Stimulated activated CD4-positive, alpha-beta T cell treated with anti-CD3 and anti-CD28 coated beads, Interleukin-15, amount 100 ng/mL, for 24 hours (primary cell): Measurements from ENCODE around the gene CTAGE15.
"Not testable (repeated sequence)": the region's sequence is repeated elsewhere in the genome, so short reads cannot be mapped to it uniquely, and the experiment has no call there.

Experiments
- DNase-seq: peaks from one replicate; pipeline ENCODE4 v3.0.0-alpha.2; 2020

CTAGE15 gene, protein sequence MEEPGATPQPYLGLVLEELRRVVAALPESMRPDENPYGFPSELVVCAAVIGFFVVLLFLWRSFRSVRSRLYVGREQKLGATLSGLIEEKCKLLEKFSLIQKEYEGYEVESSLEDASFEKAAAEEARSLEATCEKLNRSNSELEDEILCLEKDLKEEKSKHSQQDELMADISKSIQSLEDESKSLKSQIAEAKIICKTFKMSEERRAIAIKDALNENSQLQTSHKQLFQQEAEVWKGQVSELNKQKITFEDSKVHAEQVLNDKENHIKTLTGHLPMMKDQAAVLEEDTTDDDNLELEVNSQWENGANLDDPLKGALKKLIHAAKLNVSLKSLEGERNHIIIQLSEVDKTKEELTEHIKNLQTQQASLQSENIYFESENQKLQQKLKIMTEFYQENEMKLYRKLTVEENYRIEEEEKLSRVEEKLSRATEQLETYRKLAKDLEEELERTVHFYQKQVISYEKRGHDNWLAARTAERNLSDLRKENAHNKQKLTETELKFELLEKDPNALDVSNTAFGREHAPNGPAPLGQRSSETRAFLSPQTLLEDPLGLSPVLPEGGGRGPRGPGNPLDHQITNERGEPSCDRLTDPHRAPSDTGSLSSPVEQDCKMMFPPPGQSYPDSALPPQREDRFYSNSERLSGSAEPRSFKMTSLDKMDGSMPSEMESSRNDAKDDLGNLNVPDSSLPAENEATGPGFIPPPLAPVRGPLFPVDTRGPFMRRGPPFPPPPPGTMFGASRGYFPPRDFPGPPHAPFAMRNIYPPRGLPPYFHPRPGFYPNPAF

DNA sequence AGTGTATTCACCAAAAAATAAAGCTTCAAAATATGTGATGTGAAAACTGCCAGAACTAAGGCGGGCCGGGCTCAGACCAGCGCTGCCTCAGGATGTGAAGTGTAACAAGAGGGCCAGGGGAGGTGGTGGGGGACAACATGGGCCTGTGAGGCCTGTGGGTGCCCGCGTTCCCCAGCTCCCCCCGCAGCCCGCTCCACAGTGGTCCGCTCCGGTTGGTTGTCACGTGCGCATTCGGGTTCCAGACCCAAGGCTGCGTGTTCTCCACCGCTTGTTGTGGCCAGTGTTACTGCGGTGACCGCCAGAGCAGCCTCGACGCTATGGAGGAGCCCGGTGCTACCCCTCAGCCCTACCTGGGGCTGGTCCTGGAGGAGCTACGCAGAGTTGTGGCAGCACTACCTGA is at the start of gene CTAGE15:
Gene CTAGE15, plus strand, starts transcription at position 301 of the 400 bp plus-strand sequence. Its CDS starts 17 bp downstream, at position 318.
- DNase-seq: not testable (repeated sequence)

DNA sequence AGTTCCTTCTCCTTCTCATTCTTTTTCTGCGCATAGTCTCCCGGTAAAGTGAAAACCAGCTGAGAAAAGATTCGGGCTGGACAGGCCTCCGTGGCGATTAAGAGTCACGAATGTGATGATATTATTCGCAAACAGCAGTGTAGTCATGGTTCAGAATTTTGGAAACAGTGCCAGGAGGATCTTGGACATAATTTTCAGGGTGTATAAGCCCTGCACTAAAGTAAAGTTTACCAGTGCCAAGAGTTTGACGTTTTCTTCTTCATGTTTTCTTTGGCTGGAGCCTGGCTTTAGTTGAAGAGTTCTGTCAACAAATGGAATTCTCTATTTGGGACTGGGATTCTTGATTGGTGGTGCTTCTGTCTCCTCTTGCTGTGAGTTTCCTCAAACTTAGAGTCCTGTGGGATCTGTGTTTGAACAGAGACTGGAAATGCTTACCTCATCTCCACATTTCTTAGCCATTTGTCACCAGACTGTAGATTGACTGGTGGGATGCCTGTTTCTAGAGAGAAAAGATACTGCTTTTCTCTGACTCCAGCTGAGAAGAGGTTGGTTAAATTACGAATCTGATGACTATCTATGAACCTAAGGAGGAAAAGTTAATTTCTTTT is 49.2 kb upstream of the CTAGE15 start:
- DNase-seq: not testable (repeated sequence)

DNA sequence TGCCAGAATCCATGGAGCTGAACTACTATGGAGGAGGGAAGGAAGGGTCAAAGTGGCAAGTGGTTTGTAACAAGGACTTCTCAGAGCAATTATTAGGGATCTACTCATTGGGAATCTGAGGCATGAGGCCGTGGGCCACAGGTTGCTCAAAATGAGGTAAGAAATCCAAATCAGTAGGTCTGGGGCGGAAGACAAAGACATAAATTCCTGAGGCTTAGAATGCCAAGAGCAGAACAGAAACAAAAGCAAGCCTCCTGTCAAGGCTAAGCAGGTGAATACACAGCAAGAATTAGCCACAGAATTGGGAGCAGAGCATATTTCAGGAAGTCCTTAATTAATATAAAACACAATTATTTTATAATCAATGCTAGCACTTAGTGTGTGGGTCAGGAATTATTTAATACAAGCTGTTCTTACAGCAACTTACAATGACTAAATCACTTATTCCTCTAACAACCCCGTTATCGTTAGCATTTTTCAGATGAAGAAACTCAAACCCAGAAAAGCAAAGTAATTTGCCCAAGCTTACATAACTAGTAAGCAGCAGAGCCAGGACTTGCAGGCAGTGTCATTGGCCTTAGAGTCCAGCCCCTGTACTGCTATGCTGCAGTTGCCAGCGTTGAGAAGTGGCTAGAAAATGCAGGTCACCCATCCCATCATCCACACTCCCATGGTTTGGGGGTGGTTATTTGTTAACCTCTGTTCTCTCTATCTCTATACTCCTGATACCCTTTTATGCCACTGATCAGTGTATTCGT is 40.3 kb upstream of the CTAGE15 start:
- DNase-seq: not testable (repeated sequence)

DNA sequence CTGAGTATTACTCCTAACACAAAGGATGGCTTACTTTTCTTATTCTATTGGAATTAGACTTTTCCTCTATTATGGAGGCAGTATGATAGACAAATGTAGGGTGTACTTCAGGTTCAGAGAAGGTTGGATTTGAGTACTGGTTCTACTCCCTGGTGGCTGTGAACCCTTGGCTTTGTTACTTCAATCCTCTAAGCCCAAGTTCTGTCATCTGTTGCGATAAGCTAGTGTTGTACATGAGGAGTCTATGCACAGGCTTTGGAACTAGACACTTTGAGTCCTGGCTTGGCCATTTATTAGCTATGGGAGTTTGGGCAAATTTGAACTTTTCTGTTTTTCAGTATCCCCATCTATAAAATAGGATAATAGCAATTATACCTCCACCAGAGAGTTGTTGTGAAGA is 39.7 kb upstream of the CTAGE15 start:
- DNase-seq: not testable (repeated sequence)

DNA sequence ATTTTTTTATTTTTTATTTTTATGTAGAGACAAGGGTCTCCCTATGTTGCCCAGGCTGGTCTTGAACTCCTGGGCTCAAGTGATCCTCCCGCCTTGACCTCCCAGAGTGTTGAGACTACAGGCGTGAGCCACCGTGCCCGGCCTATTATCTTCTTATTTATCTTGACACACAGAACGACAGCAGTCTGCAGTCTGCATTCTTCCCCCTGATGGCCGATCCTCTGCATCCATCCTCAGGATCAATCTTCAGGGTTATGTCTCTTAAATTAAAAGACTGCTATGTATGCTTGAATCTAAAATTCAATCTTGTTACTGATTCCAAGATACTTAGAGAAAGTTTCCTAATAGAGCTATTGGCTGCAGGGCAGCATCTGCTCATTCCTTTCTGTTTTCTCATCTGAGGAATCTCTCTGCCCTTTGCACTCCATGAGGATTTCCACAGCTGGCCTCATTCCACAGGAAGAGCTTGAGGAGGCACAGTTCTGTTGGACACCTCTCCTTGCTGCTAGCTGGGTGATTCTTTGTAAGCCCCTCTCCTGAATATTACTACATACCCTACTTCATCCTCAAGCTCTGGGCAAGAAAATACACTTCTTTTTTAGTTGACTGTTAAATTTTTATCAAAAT is 38.3 kb upstream of the CTAGE15 start:
- not testable (repeated sequence) for DNase-seq

DNA sequence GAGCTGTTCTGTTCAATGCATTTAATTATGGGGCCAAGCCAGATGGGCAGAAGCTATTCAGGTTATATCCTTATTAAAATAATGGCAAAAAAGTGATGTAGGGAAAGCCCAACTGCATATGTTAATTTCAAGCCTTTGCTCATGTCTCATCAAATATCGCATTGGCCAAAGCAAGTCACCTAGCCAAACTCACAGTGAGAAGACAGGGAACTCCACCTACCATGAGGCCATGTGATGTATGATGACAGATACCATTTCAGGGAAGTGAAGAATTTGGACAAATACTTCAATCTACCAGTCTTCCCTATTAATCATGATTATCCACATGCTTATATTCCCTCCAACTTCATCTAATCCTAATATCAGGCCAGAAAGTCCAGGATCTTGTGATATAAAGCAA is 35.2 kb upstream of the CTAGE15 start:
- DNase-seq: not testable (repeated sequence)

DNA sequence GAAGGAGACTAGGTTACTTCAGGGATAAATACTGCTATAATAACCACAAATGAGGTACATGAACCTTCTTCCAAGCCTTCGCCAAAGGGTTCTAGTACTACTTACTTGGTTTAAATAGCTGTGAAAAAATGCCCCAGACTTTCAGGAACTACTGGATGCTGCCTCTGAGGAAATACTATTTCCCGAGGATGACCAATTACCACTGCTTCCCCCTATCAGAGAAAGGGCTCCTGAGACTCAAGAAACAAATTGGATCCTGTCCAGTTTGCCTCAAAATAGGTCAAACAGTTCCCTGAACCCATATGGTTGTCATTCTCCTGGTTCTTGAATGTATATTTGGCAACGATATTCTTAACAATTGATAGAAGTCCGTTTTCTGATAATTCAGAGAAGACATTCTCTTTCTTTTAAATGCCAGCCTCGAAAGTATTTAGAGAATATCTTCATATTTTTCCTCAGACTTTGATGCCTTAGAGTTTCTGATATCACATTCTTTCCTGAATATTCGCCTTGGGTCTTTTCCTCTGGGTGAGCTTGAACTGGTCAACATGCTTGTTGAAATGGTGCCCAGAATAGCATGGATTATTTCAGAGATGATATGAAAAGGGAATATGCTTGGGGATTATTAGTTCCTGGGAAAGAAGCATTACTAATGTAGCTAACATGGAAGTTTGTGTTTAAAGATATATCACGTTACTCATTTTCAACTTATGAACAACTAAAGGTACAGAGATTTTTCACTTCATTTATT is 28.1 kb upstream of the CTAGE15 start:
- not testable (repeated sequence) for DNase-seq

DNA sequence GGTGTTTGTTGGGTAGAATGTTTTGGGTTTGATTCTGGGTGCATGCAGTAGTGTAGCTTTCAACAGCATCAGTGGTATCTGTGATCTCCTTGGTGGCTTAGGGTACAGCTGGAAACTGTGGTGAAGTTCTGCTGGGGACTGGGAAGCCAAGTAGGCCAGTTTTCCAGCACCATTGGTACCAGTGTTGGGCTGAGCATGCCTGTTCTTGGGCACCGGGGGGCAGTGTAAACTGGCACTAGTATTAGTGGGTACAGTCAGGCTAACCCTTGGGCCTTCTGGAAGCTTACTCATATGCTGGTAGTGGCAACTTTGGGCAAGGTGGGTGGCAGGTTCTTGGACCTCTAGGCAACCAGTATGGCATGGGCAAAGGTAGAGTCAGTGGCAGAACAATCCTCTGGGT is 15.6 kb upstream of the CTAGE15 start:
- not testable (repeated sequence) for DNase-seq

DNA sequence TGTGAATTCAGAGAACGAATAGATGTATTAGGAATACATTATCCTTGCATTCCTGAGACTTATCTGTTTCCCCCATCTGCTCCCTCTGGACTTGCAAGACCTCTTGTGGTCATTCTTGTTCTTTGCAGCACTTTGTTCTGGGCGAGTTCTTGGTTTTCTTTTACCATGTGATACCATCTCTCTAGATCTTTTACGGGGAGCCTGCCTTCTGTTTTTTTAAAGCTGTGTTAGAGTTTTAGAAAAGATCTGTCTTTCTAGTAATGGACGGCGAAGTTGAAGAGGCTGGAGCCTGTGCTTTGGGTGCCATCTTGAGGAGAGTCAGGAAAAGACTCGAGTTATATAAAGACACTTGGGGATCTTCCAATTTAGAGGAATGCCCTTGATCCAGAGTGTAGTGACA is 8.3 kb upstream of the CTAGE15 start:
- not testable (repeated sequence) for DNase-seq

DNA sequence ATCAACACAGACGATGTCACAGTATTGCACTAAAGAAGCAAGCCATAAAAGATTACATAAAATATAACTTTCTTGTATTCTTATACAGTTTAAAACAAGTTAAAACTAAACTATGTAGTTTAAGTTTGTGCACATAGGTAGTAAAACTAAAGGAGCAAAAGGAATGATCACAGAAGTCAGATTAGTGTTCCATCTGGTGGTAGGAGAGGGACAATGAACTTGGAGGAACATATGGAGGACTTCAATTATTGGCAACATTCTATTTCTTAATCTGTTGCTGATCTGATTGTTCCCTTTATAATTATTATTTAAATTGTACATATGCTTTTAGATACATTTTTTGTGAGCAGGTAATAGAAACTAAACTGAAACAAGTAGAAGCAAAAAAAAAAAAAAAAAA is 5.6 kb upstream of the CTAGE15 start:
- DNase-seq: not testable (repeated sequence)

DNA sequence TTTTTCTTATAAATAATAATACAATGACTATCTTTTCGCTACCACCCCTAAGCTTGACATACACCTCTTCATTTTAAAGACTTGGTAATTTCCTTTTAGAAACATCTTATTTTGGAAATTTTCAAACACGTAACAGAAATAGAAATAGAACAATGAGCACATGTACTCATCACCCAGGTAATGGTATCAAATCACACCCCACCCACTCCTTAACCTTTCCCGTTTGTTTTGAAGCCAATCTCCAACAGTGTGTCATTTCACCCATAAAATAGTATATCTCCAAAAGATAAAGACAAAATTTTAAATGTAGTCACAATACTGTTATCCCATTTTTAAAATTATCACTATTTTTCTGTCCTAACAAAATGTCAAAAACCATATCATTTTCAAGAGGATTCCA is 16.6 kb downstream of the CTAGE15 start:
- DNase-seq: not testable (repeated sequence)

DNA sequence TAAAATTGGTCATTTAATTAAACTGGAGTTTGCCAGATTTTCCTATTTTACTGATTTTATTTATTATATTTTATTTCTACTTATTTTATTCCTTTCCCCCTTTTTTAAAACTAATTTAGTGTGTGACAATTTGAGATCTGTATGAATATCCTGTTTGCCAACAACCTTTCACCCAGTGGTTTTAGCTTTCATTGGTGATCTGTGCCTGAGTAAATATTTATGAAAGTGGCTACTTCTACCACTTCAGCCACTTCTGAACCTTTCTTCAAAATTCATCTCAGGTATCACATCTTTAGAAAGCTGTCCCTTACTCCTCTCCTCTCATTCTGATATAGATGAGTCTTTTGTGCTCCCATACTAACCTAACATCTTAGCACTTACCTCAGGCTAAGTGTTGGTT is 18.3 kb downstream of the CTAGE15 start:
- DNase-seq: not testable (repeated sequence)

DNA sequence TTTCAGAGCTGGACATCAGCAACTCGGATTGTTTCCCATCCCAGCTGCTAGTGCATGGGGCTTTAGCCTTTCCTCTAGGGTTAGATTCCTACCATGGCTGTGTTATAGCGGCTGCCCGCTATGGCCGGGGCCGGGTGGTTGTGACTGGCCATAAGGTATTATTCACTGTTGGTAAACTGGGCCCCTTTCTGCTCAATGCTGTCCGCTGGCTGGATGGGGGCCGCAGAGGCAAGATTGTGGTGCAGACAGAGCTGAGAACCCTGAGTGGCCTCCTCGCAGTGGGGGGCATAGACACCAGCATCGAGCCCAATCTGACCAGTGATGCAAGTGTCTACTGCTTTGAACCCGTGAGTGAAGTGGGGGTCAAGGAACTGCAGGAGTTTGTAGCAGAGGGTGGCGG is 26.5 kb downstream of the CTAGE15 start:
- DNase-seq: not testable (repeated sequence)

DNA sequence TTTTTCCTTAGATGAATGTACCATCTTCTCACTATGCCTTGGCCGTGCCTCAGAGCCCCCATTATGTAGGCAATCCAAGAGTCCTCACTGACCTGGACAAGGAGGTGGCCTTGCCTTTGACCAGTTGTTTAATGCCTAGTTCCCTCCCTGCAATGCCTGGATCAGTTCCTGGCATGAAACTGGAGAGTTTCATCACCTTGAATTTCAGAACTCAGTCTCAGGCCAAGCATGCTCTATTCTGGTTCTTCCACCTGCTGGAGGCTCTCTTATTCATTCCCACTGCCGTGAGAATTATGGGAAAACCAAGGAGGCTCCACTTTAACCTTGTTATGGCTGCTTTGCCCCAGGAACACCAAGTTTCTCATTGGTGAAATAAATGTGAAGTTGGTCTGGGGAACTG is 31.9 kb downstream of the CTAGE15 start:
- not testable (repeated sequence) for DNase-seq

DNA sequence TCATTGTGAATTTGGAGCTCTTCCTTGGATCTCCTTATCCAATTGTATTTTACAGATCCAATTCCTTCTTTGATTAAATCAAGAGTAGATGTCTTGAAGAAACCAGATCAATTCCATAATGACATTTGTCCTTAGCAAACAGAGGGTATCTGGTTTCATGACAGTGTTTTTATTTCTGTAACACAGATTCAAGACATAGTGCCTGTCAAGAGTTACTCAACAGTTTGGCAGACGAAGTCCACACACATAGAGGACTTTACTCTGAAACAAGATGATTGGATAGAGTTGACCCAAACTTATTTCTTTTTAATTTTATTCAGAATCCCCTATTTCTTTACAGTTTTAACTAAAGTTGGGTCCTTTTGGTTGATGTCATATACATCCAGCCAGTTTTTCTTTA is 34.5 kb downstream of the CTAGE15 start:
- DNase-seq: not testable (repeated sequence)

DNA sequence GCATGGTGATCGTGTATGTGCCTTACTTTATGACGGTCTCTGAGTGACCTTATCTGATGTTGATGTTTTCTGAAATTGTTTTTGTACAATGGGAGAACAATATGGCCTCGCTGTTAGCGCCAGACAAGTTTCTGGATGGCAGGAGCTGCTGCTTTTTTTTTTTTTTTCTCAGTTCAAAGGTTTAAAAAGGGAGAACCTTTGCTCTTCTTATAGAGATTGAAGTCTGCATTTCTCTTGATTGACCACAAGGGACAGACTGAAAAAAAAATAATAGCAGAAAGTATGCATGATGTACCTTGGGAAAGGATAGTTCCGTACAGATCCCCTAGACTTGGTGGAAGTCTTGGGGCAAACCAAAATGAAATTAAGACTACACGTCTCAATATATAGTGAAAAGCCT is 43.9 kb downstream of the CTAGE15 start:
- not testable (repeated sequence) for DNase-seq

DNA sequence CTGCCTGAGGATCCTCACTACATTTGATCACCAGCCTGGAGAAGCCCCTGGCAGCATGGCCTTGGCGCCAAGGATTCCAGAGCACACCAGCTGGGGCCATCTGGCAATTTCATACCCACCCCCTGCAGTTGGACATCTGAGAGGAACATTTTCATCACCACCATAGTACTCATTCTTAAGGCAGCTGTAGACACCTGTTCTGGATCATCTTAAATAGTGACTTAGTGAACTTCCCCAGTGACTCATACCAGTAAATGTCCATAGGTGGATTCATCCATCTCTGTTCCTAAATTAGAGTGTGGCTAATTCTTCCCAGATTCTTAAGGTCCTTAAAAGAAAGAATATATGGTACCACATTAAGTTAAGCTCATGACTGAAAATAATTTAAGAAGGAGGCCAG is 45.6 kb downstream of the CTAGE15 start:
- not testable (repeated sequence) for DNase-seq

DNA sequence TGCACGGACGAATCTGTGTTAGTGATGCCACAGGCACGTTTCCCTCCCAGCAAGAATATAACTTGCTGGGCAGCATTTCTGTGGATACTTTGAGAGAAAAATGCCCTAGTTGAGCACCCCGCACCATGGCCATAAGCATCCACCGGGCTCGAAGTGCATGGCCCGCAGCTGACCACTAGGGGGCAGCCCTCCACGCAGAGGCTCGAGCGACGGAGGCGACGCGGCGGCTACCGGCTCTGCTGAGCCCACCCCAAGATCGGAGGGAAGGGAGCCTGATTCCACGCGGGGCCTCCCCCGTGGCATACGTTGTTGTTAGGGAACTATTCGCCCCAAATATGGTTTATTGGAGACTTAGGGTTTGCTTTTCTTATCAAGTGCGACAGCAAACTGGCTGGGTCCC is 48.5 kb downstream of the CTAGE15 start:
- DNase-seq: not testable (repeated sequence)

DNA sequence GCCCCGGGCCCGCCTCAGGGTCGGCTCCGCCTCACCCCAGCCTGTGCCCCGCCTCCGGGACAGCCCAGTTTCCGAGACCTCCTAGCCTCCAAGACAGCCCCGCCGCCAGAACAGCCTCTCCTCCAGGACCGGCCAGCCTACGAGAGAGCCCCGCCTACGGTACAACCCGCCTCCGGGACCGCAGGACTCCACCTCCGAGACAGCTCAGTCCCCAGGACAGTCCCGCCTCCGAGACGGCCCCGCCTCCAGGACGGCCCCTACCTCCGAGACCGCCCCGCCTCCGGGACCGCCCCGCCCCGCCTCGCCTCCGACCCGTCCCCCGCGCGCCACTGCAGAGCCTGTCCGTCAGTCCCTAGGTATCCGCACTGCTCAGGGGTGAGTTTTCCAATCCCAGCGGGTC is 49.0 kb downstream of the CTAGE15 start, which contains the start of gene TCAF2:
Gene TCAF2, plus strand, starts transcription at position 329 of the 400 bp plus-strand sequence.
- DNase-seq: peak; percentile 77

DNA sequence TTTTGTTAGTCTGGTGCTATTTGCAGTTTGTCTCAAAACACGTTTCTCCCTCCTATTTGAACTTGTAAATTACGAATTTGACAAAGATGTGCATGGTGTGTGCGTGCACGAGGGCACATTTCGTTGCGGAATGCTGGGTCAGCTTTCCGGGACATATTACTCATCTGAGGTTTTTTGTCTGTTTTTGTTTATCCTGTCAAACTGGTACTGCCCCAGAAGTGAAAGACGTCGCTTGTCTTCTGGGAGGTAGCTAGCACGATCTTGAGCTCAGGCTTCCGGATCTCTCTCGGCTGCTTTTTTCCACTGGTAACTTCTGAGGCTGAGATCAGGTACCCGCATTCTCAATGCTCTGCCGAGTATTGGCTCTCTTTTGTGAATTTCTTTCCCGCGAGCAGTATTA is 49.6 kb downstream of the CTAGE15 start:
- DNase-seq: not testable (repeated sequence)

DNA sequence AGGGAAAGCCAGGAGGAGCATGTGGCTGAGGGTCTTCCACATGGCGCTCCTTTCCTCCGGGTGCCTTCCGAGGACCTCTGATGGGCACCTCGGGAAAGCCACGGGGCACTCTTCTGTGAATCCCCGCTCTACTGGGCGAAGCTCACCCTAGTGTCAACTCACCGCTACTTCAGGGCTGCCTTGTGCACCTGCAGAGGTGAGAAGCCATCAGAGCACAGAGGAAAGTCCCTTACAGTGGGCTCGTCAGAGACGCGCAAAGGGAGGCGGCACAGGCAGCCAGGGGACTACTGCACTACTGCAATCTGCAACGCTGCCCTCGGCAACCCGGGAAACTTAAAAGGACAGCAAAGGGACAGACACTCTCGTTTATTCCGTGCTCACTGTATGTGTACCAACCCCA is 50.5 kb downstream of the CTAGE15 start:
- not testable (repeated sequence) for DNase-seq
